PFSK-1 (cell line): Measurements from ENCODE around the gene ASIC3.

Experiments used
- POLR2AphosphoS5 ChIP-seq: IDR thresholded peaks from 2 replicates; pipeline ENCODE4 v1.6.1; 2012; ENCODE audit warnings: low read depth, mild to moderate bottlenecking, control low read depth, low read length, moderate library complexity
- REST ChIP-seq, 2 experiments: IDR thresholded peaks; 2 replicates each; pipeline versions ENCODE4 v1.6.1 to v1.8.0; 2011 to 2012; ENCODE audit warnings: low read depth in 2 of 2, low read length in 2 of 2, control low read depth in 1 of 2, inconsistent platforms in 1 of 2, mild to moderate bottlenecking in 1 of 2, moderate library complexity in 1 of 2; ENCODE audit not compliant: insufficient read depth in 1 of 2
- SIN3A ChIP-seq: IDR thresholded peaks from 2 replicates; pipeline ENCODE4 v1.6.1; 2012; ENCODE audit warnings: mild to moderate bottlenecking, low read length, moderate library complexity, borderline replicate concordance; ENCODE audit not compliant: insufficient read depth
- TAF1 ChIP-seq: IDR thresholded peaks from 2 replicates; pipeline ENCODE4 v1.6.1; 2012; ENCODE audit warnings: low read length, control low read depth, borderline replicate concordance; ENCODE audit not compliant: insufficient read depth

- no peak for TF ChIP-seq REST (IDR thresholded peaks at IDR 0.05; ENCODE audit: insufficient read depth in 1 of 2, low read depth in 2 of 2, low read length in 2 of 2)
- no peak for TF ChIP-seq POLR2AphosphoS5
- no peak for TF ChIP-seq TAF1
- no peak for TF ChIP-seq SIN3A
These were observed 13.9 kb upstream of the ASIC3 start for GRCh38 chr7:151034312-151035025.
